GM18868 (cell line): ENCODE measurements around the gene BBOF1.

Experiments used
- ATAC-seq: cut with Tn5 transposase; IDR thresholded peaks from one replicate; pipeline ENCODE4 v1.9.1; 2021; ENCODE audit warnings: mild to moderate bottlenecking, moderate library complexity; ENCODE audit not compliant: unreplicated experiment

The BBOF1 gene

DNA sequence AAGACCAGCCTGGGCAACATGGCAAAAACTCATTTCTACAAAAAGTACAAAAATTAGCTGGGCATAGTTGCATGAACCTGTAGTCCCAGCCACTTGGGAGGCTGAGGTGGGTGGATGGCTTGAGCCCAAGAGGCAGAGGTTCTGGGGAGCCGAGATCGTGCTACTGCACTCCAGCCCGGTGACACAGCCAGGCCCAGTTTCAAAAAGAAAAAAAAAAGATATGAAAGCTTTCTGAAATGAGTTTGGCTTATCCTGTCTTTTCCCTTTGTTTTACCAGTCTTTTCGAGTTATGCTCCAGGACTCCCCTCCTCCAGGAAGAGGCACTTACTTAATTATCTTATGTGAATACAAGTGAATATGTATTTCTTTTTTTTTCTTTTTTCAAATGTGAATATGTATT is 3.2 kb downstream of the BBOF1 start:
- no peak for ATAC-seq

DNA sequence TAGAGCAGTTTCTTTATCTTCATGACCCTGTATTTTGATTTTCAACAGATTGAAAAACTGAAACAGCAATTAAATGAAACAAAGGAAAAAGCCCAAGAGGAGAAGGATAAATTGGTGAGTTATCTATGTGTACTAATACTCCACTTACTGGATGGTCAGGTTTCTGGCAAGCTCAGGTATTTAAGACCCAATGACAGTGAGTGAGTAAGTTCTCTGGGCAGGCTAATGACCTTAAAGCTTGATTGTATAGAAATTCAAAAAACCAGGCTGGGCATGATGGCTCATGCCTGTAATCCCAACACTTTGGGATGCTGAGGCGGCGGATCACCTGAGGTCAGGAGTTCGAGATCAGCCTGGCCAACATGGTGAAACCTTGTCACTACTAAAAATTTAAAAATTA is 10.0 kb downstream of the BBOF1 start:
- no peak for ATAC-seq

DNA sequence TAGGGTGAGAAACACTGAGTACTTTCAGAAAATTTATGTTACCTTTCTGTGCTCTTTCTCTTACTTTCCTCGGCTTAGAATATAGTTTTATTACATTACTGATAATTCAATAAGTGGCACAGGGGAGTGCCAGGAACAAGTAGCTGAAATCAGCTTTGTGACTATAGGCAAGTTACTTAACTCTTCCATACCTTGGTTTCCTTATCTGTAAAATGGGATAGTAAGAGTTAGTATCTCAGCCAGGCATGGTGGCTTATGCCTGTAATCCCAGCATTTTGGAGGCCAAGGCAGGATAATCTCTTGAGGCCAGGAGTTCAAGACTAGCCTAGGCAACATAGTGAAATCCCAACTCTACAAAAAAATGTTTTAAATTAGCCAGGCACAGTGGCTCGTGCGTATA is 15.4 kb downstream of the BBOF1 start:
- no peak for ATAC-seq

DNA sequence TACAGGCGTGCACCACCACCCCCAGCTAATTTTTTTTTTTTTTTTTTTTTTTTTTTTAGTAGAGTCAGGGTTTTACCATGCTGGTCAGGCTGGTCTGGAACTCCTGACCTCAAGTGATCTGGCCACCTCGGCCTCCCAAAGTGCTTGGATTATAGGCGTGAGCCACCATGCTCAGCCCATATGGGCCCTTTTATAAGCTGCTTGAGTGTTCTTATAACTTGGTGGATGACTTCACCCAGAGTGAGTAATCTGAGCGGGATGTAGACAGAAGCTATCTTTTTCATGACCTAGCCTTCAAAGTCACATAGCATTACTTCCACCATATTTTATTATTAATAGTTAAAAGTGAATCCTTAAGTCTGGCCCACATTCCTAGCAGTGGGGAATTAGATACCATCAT is 16.4 kb downstream of the BBOF1 start:
- ATAC-seq = no peak

DNA sequence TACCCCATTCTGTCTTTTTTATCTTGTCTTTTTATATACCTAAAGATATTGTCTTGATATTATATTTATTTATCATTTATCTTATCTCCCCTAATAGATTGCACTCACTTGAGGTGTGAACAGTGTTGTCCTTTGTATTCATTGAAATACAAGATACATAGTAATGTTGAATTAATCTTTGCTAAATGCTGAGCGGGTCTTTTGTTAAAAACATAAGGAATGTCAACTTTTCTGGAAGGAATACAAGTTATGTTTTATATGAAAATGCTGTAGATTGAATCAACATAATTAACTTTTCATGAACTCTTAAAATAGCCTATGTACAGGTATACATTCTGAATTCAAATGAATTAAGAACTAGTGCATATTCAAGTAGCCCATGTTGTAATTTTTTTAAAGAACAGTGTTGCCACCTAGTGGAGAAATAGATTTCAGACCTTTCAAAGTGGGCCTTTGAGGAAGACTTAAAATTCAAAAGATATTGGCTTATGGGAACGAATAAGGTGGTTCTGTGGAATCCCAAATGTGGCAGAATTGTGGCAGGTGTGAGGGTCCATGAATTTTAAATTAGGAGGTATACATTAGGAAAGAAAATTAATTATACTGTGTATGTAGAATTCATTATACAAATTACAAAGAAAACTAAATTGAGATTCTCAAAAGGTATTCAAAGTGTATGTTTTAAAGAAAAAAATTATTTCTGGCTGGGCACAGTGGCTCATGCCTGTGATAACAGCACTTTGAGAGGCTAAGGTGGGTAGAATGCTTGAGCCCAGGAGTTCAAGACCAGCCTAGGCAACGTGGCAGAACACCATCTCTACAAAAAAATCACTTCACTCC is 19.1 kb downstream of the BBOF1 start:
- ATAC-seq = no peak

DNA sequence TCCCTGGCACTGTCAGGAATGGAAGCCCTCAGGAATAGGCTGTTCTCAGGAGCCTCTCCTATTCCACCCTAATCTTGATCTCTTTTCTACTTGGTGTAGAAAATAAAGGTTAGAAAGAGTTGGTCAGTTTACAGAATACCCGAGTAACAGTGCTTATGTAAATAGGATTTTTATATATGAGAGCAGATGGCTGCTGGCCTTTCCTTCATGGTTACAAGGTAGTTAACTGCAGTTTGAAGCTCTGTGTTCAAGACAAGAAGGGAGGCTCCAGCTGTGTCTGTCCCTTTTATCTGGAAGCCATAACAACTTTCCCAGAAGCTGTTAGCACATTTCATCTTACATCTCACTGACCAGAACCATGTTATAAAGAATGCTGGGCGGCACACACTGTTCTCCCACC is 23.1 kb downstream of the BBOF1 start:
- no peak for ATAC-seq

DNA sequence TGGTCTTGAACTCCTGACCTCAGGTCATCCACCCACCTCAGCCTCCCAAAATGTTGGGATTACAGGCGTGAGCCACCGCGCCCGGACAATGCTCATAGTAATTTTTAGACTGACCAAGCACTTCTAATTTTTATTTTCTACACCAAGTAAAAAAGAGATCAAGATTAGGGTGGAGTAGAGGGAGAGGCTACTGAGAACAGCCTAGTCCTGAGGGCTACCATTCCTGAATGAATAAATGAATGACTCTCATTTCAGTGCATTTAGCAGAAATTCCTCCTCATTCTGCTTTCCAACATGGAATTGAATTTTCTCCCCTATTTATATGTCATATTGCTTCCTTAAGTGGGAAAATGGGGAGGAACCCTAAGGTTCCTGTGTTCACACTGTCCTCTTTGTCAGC is 26.4 kb downstream of the BBOF1 start:
- no peak for ATAC-seq

DNA sequence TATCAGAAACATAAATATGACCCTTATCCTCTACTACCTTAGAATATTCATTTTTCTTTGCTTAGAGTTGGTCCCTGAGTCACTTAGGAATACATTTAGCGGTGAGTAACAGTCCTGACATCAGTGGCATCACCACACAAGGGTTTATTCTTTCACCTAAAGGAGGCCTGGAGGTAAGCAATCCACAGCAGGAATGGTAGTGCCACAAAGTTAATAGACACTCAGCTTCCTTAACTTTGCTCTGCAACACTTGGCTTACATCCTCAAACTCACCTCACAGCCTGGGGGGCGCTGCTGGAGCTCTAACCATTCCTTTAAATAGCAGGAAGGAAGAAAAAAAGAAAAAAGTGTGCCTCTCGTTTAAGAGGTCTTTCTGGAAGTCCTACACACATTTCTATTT is 29.1 kb downstream of the BBOF1 start:
- no peak for ATAC-seq

DNA sequence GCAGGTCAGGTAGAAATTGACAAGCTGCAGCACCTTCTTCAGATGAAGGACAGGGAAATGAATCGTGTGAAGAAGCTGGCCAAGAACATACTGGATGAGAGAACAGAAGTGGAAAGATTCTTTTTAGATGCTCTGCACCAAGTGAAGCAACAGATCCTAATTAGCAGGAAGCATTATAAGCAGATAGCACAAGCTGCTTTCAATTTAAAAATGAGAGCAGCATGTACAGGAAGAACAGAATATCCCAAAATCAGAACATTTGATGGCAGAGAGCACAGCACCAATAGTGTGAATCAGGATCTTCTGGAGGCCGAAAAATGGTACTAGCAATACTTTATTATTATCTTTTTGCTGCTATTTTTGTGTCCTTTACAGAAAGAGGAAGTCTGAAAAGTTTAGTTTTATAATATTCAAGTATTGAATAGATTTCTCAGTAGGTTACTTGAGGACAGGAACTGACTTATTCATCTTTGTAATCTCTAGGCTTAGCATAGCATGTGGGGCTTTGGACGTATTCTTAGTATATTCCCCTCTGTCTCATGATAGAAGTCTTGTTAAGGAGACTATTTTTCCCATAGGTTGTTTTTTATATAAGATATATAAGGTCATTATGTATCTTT is 30.8 kb downstream of the BBOF1 start:
- no peak for ATAC-seq

DNA sequence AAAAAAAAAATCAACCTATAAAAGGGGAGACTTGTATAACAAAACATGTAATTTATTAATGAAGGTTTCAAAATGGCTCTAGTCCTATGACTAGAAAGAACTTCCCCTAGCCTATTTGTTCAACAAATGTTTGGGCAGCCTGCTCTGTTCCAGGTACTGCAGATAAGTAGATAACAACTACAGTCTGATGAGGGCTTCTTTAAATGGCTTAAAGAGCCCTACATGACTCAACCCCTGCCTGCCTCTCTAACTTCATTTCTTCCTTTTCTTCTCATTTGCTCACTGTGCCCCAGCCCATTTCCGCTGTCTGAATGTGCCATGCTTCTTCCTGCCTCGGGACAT is 43.6 kb downstream of the BBOF1 start:
- no peak for ATAC-seq

DNA sequence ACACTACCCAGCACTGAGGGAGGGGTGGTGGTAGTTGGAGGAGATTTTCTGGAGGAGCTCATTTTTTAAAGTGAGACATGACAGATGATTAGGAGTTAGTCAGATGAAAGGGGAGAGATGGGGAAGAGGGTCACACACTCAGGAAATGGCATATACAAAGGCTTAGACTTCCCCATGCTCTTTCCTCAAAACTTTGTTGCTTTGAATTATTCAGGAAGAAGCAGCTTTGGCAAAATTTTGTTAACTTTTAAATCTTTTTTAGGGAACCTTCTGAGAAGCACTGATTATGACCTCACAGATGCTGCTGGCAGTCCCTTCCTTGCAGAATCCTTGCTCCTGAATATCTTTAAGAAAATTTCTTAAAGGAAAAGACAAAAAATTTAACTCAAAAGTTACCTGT is 45.3 kb downstream of the BBOF1 start:
- no peak for ATAC-seq

DNA sequence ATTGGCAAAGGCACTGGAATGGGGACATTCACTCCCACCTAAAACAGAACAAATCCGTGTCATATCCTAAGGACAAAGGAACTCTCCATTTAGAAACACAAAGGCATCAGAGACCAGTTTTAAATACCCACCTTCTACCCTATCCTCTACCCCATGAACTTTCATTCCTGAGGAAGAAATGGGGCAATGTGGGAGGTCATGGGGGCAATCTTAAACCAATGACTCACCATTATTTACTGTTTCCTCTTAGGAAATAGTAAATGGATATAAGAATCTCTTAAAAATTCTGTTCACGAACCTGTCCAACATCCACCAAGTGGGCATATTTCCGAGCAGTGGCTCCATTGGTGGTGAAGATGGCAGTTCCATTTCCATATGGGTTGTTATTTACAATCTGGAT is 45.7 kb downstream of the BBOF1 start:
- ATAC-seq = no peak

DNA sequence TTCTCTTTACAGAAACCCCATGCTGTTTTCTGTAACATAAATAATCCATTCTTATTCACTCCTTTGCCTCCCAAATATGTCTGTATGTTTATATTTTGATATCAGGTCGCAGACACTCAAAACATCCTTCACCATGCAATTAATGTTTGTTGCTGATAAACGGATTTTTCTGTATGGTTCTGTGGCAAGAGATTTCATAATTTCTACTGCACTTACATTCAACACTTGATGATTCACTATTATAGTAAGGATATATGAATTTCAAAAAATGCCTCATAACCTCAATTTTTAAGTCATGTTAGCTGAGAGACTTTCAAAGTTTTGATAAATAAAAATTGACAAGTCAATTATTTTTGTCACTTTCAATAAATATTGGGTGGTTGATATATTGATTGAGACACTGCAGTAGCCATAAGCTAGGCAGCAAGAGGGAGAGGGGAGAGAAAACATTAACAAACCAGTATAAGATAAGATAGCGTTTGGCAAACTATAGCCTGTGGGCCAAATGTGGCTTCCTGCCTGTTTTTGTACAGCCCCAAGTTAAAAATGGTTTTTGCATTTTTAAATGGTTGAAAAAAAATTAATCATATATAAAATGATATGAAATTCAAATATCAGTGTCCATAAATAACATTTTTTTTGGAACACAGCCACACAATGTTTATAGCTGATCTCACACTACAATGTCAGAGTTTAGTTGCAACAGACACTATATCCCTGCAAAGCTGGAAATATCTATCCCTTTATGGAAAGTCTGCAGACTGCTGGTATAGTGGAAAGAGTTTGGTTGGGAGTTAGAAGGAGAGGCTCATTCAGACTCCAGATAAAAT is 46.8 kb downstream of the BBOF1 start:
- no peak for ATAC-seq

DNA sequence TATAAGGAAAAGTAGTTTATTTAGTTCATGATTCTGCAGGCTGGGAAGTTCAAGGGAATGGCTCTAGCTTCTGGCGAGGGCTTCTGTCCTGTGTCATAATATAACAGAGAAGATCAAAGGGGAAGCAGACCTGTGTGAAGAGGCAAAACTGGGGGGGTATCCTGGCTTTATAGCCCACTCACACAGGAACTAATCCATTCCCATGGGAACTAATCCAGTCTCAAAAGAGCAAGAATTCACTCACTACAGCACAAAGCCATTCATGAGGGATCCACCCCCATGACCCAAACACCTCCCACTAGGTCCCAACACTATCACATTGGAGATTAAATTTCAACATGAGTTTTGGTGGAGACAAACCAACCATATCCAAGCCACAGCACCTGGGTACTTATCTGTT is 58.3 kb downstream of the BBOF1 start:
- ATAC-seq = no peak

DNA sequence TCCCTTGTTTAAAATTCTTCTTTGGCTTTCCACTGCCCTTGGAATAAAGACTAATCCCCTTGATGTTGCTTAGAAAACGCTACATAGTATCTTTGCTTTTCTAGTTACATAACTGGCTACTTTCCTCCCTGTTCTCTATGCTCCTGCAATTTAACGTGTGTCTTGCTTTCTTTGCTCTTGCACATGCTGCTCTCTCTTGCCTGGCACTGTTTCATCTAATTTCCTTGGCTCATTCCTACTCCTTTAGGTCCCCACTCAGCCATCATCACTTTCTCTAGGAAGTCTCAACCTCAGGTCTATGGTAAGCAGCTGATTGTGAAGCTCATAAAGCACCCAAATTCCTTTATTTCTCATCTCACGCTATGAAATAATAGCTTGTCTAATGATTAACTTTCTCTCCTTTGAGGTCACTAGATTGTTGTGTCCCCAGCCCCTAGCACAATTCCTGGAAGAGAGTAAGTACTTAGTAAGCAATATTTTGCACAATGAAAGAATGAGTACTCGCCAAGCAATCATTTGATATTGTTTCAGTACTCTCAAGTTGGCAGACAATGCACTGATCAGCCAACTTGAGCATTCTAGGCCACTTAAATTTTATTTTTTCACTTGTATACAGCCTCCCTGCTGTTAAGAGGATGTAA is 61.8 kb downstream of the BBOF1 start:
- no peak for ATAC-seq

DNA sequence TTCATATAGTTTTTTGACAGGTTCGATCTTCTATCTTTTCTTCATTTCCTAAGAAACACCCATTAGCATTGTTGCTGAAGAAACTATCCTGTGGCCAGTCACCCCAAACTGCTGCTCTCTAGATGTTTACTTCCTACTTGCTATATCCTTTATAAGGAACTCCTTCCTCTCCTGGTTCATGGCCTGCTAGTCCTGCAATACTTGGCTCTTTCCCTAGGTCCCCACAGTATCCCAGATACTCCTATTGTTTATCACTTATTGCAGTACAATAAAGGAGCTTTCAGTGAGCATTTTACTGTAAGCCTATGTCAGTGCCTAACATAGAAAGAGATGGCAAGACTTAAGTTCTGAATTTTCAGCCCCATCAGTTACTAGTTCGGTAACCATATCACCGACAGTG is 62.3 kb downstream of the BBOF1 start:
- ATAC-seq = no peak

DNA sequence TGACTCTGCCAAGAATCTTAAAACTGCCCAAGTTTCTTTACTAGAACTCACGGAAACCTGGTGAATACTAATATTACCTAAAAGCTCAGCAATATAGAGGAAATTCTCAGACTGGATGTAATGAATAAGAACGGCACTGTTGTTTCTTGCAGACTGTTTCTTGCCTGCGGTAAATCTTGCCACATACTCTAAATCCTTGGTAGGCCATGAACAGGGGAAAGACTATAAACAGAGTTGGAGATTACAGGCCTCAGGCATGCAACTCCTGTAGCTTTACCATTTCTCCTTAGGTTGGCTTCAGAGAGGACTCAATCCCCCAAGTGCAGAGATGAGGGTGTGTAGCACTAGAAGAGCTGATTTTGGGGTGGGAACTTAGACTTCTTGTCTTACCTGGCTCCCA is 64.0 kb downstream of the BBOF1 start:
- ATAC-seq = no peak

DNA sequence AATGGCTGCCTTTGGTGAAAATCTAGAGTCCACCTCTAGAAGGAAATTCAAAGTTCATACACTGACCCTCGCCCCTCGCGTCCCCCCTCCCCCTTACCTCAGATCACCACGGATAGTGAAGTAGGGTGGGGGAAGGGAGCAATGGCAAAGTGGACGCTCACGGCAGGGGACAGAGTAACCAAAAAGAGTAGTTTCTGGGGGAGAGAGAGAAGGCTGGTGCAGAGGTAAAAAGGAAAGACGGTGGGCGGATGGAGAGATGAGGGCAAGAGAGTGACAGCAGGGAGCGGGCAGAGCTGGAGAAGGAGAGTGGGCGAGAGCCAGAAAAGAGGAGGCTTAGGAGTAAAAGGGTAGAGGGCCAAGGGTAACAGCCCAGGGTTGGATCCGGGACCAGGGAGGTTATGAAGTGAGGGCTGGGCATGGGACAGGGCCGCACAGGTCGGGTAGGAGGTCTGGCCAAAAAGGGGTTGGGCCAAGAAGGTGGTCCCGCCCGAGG is 64.7 kb downstream of the BBOF1 start:
- no peak for ATAC-seq

DNA sequence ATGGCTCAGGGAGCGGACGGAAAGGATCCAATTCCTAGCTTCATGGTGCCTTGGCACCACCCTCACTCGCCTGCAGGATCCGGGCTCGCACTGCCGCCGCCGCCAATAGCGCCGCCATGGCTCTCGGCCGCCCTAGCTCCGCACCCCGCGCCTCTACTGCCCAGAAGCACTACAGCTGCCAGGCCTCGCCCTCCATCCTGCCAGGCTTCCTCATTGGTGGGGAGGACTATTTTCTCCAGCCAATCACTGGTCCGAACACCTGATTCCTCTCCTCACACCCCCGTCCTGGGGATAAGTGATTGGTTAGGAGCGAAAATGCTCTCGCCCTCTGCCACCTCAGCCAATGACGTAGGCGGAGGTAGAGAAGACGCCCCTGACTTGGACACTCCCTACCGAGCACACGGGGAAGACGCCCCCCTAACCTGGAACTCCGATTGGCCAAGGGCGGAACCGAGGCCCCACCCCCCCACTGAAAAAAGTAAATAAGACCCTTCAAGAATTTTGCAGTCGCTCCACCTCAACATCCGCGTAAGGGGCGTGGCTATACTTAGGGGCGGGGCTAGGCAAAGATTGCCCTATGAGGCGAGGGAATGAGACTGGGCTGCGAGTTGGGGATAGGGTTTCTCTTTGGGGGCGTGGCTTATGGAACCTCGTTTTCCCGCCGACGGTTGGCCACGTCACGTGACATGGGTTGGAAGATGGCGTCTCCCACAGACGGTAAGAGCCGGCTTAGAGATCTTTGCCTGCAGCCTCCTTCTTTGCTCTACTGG is 65.3 kb downstream of the BBOF1 start, which contains the start of the genes ALDH6A1 and LIN52:
ALDH6A1 (minus strand) TSS at position 177 of the 770 bp plus-strand sequence; CDS start at position 118, 59 bp downstream.
LIN52 (plus strand) TSS at position 680 of the 770 bp plus-strand sequence; CDS start at position 699, 19 bp downstream.
- peak; percentile 90 for ATAC-seq

DNA sequence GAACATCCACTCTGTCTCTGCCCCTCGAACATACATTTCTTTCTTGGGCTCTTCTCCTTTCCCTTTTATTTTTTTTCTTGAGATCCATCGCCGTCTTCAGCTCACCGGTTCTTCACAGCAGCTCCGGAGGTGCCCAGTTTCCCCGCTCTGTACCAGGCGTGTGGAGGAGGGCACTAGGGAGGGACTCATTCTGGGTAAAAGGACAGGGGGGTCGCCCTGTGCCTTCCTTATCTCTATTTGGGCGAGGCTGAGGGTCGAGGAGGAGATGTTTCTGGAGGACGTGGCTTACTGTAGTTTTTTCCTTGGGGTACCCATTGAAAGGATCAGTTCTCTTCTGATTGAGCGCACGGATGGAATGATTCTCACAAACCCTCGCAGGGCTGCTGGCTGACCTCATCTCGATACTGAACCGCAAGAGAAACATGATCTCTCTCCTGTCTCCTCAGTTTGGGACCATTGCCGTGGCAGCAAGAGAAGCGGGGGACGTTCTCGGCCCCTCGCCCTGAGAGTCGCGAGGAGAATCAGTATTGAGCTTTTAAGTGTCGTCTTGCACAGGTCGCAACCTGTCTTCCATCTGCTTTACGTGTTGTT is 66.0 kb downstream of the BBOF1 start:
- no peak for ATAC-seq
